Pulmonary artery endothelial cell (primary cell): ENCODE data around the gene ITPRIP. TPM values are rescaled to one million over a fixed set of nuclear protein-coding genes. Genes with fewer than 3 reads are reported as not detected.

Experiments used
- DNase-seq: peaks from one replicate; pipeline ENCODE4 v3.0.0-alpha.2; 2011; ENCODE audit warnings: low read depth, low spot score
- total RNA-seq: library from RNA; depleted of rRNA; stranded (reverse); fragments of >200 nt; gene quantifications from 2 replicates; pipeline ENCODE4 v1.2.3, GENCODE V29; 2014

The ITPRIP gene
- total RNA-seq, 1 donor from 2014 or later, result 16.6 TPM

DNA sequence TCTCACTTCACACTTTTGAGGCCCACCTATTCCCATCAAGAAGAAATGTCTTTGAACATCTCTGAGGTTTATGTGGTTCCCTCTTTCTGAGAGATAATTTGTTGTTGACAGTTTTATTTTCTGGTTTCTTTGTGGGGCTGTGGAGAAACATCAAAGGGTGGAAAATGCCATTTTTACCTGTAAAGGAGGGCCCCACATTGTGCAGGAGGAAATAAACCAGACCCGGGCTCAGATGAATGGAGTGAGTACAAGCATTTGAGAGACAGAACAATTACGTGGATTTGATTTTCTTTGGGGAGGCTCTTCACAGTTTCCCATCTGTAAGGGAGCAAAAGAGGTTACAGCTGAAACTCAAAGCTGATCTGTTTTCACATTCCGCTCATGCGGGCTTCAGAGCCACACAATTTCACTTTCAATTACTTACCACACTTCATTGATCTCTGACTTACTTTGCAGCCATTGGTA lies 29.8 kb downstream of the ITPRIP start:
- no peak for DNase-seq

- DNase-seq, result no peak
Observed at GRCh38 chr10:104307576-104308438, 30.5 kb downstream of the ITPRIP start.

GRCh38 chr10:104306897-104307296 lies 31.4 kb downstream of the ITPRIP start:
- DNase-seq, result no peak

DNA sequence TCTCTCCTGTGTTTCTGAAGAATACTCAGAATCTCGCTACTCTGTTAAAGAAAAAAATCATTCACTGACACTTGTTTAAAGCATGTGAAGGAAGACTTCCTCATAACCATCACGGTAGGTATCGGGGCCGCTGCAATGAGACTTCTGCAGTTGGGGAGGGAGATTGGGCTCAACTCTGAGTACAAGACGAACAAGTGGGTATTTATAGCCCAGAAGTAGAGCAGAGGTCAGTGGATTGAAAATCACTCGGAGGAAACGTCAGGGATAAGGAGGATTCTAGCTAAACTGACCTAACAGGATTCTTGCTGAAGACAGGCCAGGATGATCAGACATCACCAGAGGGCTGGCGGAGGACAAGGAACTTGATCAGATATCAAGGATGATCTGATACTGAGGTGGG lies 33.3 kb downstream of the ITPRIP start:
- no peak for DNase-seq

DNA sequence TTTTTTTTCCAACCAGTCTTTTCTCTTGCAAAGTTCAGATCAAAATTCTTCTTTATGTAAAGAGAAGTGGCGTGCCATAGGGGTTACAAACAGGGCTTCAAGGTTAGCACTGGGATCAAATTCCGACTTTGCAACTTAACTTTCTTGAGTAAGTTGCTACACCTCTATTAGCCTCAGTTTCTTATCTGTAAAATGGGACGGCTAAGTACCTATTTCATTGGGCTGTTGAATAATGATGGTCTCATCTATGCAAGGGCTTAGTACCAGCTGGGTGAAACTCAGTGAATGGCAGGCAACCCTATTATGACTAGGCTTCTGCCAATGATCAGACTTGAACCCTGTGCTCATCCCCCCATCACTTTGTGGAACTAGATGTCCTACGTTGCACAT lies 33.9 kb downstream of the ITPRIP start:
- DNase-seq, result no peak

- DNase-seq, result no peak
Observed at GRCh38 chr10:104303594-104304355, 34.5 kb downstream of the ITPRIP start.

DNA sequence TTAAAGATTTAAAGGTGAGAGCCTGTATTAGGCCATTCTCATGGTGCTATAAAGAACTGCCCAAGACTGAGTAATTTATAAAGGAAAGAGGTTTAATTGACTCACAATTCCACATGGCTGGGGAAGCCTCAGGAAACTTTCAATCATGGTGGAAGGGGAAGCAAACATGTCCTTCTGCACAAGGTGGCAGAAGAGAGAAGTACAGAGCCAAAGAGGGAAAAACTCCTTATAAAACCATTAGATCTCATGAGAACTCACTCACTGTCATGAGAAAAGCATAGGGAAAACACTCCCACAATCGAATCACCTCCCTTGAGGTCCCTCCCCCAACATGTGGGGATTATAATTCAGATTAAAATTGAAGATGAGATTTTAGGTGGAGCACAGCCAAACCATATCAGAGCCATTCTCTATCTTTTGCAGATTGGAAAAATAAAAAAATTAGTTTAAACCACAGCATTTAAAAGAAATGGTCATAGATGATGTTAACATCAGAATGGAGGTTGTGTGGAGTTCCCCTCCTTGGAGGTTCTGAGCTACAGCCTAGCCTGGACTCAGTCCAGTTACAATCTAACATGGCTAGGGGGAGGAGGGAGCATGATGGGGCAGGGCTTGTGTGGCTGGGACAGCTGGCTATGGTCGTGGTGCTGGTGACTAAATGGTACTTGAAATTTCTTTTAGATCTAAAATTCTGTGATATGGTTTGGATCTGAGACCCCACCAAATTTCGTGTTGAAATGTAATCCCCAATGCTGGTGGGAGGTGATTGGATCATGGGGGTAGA lies 36.2 kb downstream of the ITPRIP start:
- no peak for DNase-seq

- DNase-seq, result peak; percentile 91
Observed at GRCh38 chr10:104300736-104301292, 37.5 kb downstream of the ITPRIP start.

DNA sequence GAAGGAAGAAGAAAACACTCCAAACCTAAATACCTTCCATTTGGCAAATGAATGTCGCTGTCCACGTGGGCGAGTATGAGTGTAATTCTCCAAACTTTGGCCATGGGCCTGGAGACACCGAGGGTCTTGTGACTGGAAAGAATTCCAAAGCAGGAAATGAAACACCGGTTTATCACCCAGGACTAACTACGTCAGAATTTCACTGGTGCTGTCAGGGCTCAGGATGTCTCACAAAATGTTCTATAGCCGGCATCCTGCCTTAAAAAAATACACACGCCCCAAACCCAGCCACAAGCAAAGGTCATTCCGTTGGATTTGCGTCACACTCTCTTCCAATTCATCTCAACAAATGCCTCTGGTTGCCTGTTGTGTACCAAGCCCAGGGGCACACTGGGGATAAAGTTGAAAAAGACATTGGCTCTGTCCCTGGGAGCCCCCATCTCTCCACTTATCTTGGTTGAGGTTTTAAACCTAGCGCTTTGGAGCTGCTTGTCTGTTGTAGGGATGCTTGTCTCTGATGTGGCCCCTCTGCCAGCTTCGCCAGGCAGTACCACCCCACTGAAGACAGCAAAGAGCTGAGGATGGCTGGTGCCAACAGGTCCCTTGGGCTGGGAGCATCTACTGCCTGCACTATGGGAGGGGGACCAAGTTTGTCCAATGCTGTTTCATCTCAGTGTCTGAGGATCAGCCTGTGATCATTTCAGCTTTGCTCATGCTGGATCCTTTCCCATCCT lies 38.1 kb downstream of the ITPRIP start:
- peak; percentile 96 for DNase-seq

DNA sequence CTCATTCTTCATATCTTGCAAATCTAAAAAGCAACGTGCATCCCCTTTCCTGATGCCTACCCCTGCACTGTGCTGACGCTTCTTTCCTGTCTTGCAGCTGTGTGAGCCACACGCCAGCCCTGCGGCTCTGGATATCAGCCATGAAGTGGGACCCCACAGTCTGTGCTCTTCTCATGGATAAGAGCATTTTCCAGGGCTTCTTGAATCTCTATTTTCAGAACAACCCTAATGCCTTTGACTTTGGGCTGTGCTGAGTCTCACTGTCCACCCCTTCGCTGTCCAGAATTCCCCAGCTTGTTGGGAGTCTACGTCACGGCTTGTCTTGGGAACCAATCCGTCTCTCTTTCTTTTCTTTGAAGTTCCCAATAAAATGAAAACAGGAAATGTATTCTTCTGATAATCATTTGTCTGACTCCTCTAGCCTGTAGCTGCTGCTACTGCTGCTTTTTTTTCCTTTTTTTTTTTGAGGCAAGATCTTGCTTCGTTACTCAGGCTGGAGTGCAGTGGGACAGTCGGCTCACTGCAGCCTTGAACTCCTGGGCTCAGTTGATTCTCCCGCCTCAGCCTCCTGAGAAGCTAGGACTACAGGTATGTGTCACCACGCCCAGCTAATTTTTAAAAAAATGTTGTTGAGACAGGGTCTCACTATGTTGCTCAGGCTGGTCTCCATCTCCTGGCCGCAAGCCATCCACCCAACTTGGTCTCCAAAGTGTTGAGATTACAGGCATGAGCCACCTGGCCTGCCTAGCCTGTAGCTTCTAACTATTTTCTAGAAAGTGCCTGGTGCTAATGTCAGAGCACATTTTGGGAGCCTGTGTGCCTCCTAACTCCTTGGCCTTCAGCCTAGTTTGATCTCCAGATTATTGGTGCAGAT lies 39.0 kb downstream of the ITPRIP start:
- peak; percentile 57 for DNase-seq

DNA sequence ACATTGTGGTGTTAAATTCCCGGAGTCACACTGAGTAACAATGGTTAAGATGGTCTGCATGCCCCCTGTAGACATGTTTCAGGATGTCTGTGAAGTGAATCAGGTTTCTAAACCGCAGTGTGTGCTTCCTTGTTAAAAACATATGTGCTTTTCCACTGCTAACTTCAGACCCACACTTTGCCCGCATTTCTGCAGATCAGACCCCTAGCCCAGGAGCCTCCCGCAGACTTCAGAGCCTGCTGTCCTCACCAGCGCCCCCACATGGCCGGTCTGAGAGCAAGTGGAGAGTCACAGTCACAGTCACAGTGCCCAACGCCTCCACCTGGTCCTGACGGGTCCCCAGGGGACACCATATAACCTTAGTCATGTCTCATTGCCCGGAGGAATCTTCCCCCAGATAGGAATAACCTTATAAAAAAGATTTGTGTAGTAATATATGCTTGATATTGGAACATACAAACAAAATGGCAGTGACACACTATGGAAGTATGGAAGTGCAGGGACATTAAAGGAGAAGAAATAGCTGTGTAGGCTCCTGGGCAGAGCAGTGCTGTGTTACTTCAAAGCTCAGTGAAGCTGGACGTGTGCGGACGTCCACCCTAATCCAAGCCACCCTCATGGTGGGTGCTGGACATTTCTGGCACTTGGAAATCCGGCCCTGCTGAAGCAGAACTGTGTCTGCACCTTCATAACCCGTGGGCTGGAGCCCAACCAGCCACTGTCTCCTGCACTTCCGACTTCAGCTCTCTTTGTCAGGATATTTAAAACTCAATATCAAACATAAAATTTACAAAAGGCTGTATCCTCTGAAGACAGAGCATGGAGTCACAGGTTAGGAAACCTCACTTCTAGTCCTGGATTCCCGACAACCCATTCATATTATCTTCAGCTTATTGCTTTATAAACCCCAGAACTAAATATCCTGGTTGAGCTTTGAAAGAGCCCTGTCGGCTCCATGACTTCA lies 40.3 kb downstream of the ITPRIP start:
- no peak for DNase-seq

- no peak for DNase-seq
Observed at GRCh38 chr10:104296687-104297436, 41.4 kb downstream of the ITPRIP start.

GRCh38 chr10:104293781-104294321 lies 44.4 kb downstream of the ITPRIP start:
- no peak for DNase-seq

DNA sequence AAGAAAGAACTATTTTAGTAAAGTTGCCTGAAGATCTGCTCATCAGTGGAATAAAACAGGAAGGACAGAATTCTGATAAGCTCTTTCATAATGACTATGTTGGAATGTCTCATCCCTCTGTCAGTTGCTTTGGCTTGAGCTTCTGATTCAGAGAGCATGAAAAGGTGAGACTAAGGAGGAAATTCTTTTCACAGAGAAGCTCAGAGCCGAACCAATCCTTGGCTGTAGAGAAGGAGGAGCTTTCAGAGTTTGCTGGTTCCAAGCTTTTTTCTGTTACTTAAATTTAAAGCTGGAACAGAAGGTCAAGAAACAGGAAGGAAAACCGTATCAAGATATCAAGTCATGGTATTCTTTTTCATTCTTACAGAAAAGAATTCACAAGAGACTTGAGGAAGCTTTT lies 45.3 kb downstream of the ITPRIP start:
- peak; percentile 30 for DNase-seq

GRCh38 chr10:104291439-104291951 lies 46.8 kb downstream of the ITPRIP start:
- peak; percentile 53 for DNase-seq

DNA sequence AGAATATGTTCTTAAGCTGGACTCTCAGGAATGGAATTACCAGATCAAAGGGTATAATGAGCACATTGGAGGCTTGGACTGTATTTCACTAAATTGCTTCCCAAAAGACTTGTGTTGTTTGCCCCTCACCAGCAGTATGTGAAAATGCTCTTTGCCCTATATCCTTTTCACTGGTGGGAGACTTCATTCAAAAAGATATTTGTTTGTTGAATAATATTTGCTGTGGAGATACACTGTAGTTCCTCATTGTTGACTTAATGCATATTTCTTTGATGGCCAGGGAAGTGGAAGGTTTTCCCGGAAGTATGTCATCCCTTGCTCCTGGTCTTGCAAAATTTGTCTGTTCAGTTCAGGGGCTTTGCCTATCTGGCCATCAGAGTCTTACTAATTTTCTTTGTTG lies 49.9 kb downstream of the ITPRIP start:
- DNase-seq, result no peak

DNA sequence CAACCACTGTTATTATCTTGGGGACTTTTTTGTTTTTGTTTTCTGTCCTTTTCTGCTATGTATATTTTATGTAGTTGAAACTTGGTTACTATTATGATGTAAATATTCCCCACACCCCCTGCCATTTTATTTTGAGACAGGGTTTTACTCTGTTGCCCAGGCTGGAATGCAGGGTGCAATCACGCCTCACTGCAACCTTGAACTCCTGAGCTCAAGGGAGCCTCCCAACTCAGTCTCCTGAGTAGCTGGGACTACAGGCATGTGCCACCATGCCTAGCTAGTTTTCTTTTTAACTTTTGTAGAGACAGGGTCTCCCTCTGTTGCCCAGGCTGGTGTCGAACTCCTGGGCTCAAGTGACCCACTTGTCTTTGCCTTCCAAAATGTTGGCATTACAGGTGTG lies 51.3 kb downstream of the ITPRIP start:
- no peak for DNase-seq
